ENCODE data around the gene HOXB3. TPM values are rescaled to one million over a fixed set of nuclear protein-coding genes. Genes with fewer than 3 reads are reported as not detected.

HOXB3 gene
- total RNA-seq, 4 donors from 2014 or later = 10.8 to 34.9 (median 28.7) TPM

DNA sequence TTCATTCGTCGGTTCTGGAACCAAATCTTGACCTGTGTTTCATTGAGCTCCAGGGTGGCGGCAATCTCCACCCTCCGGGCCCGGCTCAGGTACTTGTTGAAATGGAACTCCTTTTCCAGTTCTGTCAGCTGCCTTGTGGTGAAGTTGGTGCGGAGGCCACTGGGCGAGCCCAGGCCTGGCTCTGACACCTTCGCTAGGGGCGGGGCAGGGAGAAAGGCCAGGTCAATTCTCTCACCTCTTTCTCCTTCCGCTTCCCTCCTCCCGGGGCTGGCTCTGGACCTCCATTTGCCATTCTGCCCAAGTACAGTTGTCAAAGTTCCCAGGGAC lies 60.4 kb downstream of the HOXB3 start:
- no peaks in the 10 kb centered on the region for H3K36me3 ChIP-seq
- 89% methylated on average over 11 of the region's 11 CpGs for WGBS
- TF ChIP-seq POLR2A (IDR thresholded peaks at IDR 0.05; ENCODE audit: low read depth) (no peak), POLR2AphosphoS5 (IDR thresholded peaks at IDR 0.05) (no peak), EP300 (IDR thresholded peaks at IDR 0.05) (no peak)
- TF ChIP-seq, protein P1, sequence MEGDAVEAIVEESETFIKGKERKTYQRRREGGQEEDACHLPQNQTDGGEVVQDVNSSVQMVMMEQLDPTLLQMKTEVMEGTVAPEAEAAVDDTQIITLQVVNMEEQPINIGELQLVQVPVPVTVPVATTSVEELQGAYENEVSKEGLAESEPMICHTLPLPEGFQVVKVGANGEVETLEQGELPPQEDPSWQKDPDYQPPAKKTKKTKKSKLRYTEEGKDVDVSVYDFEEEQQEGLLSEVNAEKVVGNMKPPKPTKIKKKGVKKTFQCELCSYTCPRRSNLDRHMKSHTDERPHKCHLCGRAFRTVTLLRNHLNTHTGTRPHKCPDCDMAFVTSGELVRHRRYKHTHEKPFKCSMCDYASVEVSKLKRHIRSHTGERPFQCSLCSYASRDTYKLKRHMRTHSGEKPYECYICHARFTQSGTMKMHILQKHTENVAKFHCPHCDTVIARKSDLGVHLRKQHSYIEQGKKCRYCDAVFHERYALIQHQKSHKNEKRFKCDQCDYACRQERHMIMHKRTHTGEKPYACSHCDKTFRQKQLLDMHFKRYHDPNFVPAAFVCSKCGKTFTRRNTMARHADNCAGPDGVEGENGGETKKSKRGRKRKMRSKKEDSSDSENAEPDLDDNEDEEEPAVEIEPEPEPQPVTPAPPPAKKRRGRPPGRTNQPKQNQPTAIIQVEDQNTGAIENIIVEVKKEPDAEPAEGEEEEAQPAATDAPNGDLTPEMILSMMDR (IDR thresholded peaks at IDR 0.05) = no peak
- H3K4me1 ChIP-seq = peaks cover 0 to 6% (median 3%) of the 10 kb centered on the region in 4 donors
- DNase-seq (ENCODE audit: extremely low spot score) = no peak
- intact Hi-C loops (cut with DNase I) = no loop called here
- no peak overlapping the region for H3K4me3 ChIP-seq
- no peak overlapping the region for H3K27ac ChIP-seq (replicated peaks in 1 of 4)
- no peaks in the 10 kb centered on the region for H3K9me3 ChIP-seq
- peaks cover 0 to 12% (median 0%) of the 10 kb centered on the region in 4 donors for H3K27me3 ChIP-seq

DNA sequence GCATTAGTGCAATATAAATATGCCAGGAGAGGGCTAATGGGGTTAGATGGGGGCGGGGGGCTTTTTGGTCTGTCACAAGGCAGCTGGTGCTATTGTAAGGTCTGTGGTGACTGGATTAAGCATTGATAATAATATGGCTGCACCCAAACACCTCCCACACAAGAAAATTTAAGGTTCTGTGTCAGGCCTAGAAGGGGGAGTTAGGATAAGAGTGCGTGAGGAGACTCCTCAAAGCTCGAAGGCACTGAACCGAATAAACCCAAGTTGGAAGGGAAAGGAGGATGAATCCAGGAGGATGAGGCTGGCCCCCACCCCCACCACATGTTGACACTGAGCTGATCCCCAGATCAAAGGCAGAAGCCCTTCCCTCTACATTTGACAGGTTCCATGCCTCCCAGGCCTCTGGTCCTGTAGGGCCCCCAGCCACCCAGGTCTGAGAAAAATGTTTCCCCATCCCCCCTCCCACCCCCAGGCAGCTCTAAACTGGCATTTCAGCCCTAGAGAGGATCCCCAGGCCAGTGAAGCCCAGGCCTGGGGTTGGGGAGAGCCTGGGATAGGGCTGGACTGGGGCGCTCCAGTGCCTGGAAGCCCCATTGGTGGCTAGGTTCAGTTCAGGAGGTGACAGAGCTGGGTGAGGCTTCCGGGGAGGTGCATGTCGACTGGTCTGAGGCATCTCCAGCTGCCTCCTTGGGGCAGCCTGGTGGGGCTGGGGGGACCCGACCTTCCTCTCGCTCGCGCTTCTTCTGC lies 60.9 kb downstream of the HOXB3 start:
- intact Hi-C loops (cut with DNase I) = no loop called here
- no peak for DNase-seq (ENCODE audit: extremely low spot score)
- Histone ChIP-seq H3K36me3 (no peaks in the 10 kb centered on the region), H3K4me1 (peaks cover 0 to 6% (median 3%) of the 10 kb centered on the region in 4 donors), H3K27ac (replicated peaks in 1 of 4) (no peak overlapping the region), H3K27me3 (peaks cover 0 to 12% (median 0%) of the 10 kb centered on the region in 4 donors), H3K4me3 (no peak overlapping the region), H3K9me3 (no peaks in the 10 kb centered on the region)
- 94% methylated on average over 8 of the region's 11 CpGs for WGBS
- TF ChIP-seq POLR2A (IDR thresholded peaks at IDR 0.05; ENCODE audit: low read depth) (no peak), EP300 (IDR thresholded peaks at IDR 0.05) (no peak), POLR2AphosphoS5 (IDR thresholded peaks at IDR 0.05) (no peak)
- TF ChIP-seq, protein P1 (IDR thresholded peaks at IDR 0.05) = no peak

DNA sequence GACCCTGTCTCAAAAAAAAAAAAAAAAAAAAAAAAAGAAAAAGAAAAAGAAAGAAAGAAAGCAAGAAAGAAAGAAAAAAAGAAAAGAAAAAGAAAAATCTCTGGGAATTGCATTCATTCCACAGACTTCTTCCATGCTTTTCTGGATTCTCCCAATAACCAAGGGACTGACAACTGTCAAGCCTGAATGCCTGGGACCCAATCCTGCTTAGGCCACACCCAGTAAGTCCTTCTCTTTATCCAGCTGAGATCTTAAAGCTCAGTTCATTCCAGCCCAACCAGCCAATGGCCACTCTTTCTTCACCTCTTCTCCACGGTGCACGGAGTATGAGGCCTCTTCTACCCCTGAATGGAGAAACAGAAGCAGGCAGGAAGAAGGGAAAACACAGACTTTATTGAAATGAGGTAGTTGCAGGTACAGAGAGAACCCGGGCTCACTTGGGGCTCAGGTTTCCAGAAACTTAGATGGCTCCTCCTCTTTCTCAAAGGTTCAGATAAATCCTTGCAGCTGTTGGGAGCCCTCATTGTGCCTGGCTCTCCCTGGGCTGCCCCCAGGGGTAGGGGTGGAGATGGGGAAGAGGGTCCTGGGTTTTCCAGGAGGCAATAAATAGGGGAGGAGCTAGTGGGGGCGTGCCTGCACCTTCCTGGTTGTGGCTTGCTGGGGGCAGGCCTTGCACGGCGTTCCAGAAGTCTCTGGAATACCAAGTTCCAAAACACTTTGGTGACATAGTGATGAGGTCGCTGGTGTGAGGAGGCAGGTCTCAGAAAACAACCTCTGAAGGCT lies 61.7 kb downstream of the HOXB3 start:
- intact Hi-C loops (cut with DNase I) = no loop called here
- Histone ChIP-seq H3K4me3 (no peak overlapping the region), H3K9me3 (no peaks in the 10 kb centered on the region), H3K27ac (replicated peaks in 1 of 4) (no peak overlapping the region), H3K4me1 (peaks cover 0 to 8% (median 4%) of the 10 kb centered on the region in 4 donors), H3K27me3 (peaks cover 0 to 12% (median 0%) of the 10 kb centered on the region in 4 donors), H3K36me3 (no peaks in the 10 kb centered on the region)
- no peak for DNase-seq (ENCODE audit: extremely low spot score)
- 85% methylated on average over 7 of the region's 7 CpGs for WGBS
- TF ChIP-seq, protein P1 (IDR thresholded peaks at IDR 0.05) = no peak
- TF ChIP-seq POLR2A (IDR thresholded peaks at IDR 0.05; ENCODE audit: low read depth) (no peak), POLR2AphosphoS5 (IDR thresholded peaks at IDR 0.05) (no peak), EP300 (IDR thresholded peaks at IDR 0.05) (no peak)

DNA sequence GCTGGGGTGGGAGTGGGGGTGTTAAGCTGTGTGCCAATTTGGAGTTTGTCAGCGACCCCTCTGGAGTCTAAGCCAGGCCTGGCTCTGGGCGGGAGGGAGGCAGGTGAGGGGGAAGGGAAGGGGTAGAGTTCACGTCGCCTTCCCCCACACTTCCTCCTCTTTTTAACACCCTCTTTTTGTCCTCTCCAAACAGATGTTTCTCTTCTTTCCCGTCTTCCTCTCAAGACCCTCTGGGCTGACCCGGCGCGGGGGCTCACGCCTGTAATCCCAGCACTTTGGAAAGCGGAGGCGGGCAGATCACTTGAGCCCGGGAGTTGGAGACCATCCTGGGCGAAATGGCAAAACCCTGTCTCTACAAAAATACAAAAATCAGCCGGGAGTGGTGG lies 62.5 kb downstream of the HOXB3 start:
- H3K27ac ChIP-seq (replicated peaks in 1 of 4) = no peak overlapping the region
- no peaks in the 10 kb centered on the region for H3K36me3 ChIP-seq
- 76% methylated on average over 14 of the region's 14 CpGs for WGBS
- TF ChIP-seq POLR2A (IDR thresholded peaks at IDR 0.05; ENCODE audit: low read depth) (no peak), EP300 (IDR thresholded peaks at IDR 0.05) (no peak), POLR2AphosphoS5 (IDR thresholded peaks at IDR 0.05) (no peak)
- TF ChIP-seq, protein P1 (IDR thresholded peaks at IDR 0.05) = no peak
- DNase-seq (ENCODE audit: extremely low spot score) = no peak
- H3K27me3 ChIP-seq = peaks cover 0 to 12% (median 0%) of the 10 kb centered on the region in 4 donors
- no peaks in the 10 kb centered on the region for H3K9me3 ChIP-seq
- H3K4me1 ChIP-seq = peaks cover 0 to 16% (median 10%) of the 10 kb centered on the region in 4 donors
- H3K4me3 ChIP-seq = no peak overlapping the region
- intact Hi-C loops (cut with DNase I) = no loop called here
